Measurements from ENCODE around the gene GABRR1.
A peak's percentile ranks its signal among the peaks of the same experiment; 100 is the strongest.

Gene GABRR1

GRCh38 chr6:89145091-89145955 is 71.8 kb downstream of the GABRR1 start:
- Histone ChIP-seq H3K27me3 (ENCODE audit: control insufficient read depth, low read length) (no peaks in the 10 kb centered on the region), H3K27ac (ENCODE audit: low read depth, low read length) (peak overlapping the region; percentile 74), H3K36me3 (ENCODE audit: control insufficient read depth, low read length) (peaks cover 29% of the 10 kb centered on the region), H3K4me2 (ENCODE audit: low read length) (peak overlapping the region; percentile 70), H3K9me3 (ENCODE audit: control insufficient read depth, insufficient read depth, low read length) (no peaks in the 10 kb centered on the region), H4K20me1 (ENCODE audit: control insufficient read depth, insufficient read depth, low read depth, low read length) (no peaks in the 10 kb centered on the region; the same call in 1 of the 2 replicates), H3K9me2 (replicated peaks; ENCODE audit: control insufficient read depth, low read length) (no peaks in the 10 kb centered on the region), H3F3A (ENCODE audit: control insufficient read depth, insufficient read depth) (peaks cover 8% of the 10 kb centered on the region), H3K4me3 (ENCODE audit: low read length) (peak overlapping the region; percentile 96), H3K4me1 (ENCODE audit: control insufficient read depth, low read length) (peaks cover 47% of the 10 kb centered on the region), H3K79me2 (ENCODE audit: control insufficient read depth, low read length) (peaks cover 59% of the 10 kb centered on the region)
- no peak for TF ChIP-seq EZH2phosphoT487 (IDR thresholded peaks at IDR 0.05; ENCODE audit: borderline replicate concordance, low read length)
- TF ChIP-seq, protein P1, sequence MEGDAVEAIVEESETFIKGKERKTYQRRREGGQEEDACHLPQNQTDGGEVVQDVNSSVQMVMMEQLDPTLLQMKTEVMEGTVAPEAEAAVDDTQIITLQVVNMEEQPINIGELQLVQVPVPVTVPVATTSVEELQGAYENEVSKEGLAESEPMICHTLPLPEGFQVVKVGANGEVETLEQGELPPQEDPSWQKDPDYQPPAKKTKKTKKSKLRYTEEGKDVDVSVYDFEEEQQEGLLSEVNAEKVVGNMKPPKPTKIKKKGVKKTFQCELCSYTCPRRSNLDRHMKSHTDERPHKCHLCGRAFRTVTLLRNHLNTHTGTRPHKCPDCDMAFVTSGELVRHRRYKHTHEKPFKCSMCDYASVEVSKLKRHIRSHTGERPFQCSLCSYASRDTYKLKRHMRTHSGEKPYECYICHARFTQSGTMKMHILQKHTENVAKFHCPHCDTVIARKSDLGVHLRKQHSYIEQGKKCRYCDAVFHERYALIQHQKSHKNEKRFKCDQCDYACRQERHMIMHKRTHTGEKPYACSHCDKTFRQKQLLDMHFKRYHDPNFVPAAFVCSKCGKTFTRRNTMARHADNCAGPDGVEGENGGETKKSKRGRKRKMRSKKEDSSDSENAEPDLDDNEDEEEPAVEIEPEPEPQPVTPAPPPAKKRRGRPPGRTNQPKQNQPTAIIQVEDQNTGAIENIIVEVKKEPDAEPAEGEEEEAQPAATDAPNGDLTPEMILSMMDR (IDR thresholded peaks at IDR 0.05; ENCODE audit: low read depth, low read length, poor library complexity, severe bottlenecking) = no peak

DNA sequence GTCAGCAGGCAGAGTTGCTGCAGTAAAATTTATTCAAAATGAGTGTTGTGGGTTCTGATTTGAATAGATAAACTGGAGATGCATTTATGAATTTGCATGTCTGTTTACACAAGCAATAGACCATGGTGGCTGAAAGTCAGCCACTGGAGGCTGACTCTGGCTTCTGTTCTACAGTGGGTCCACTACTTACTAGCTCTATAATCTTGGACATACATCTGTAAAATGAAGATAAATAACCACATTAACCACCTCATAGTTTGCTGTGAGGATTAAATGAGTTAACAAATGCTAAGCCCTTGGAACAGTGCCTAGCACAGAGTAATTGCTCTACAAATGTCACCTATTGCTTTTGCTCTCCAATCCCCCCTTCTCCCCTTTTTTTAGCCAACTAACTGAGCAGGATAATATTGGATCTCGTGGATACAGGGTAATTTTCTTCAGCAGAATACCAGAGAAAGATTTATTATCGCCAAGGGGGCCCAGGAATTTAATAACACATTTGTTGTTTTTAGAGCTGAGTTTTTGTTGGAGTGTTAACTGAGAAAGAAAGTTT is 72.7 kb downstream of the GABRR1 start:
- H3K4me3 ChIP-seq (ENCODE audit: low read length) = peak overlapping the region; percentile 96
- peaks cover 42% of the 10 kb centered on the region for H3K4me1 ChIP-seq (ENCODE audit: control insufficient read depth, low read length)
- no peaks in the 10 kb centered on the region for H3K27me3 ChIP-seq (ENCODE audit: control insufficient read depth, low read length)
- no peaks in the 10 kb centered on the region; the same call in 1 of the 2 replicates for H4K20me1 ChIP-seq (ENCODE audit: control insufficient read depth, insufficient read depth, low read depth, low read length)
- peak overlapping the region; percentile 74 for H3K27ac ChIP-seq (ENCODE audit: low read depth, low read length)
- peak overlapping the region; percentile 70 for H3K4me2 ChIP-seq (ENCODE audit: low read length)
- TF ChIP-seq, protein P1 (IDR thresholded peaks at IDR 0.05; ENCODE audit: low read depth, low read length, poor library complexity, severe bottlenecking) = no peak
- H3K9me2 ChIP-seq (replicated peaks; ENCODE audit: control insufficient read depth, low read length) = no peaks in the 10 kb centered on the region
- peaks cover 50% of the 10 kb centered on the region for H3K79me2 ChIP-seq (ENCODE audit: control insufficient read depth, low read length)
- H3F3A ChIP-seq (ENCODE audit: control insufficient read depth, insufficient read depth) = peaks cover 8% of the 10 kb centered on the region
- H3K9me3 ChIP-seq (ENCODE audit: control insufficient read depth, insufficient read depth, low read length) = no peaks in the 10 kb centered on the region
- peaks cover 20% of the 10 kb centered on the region for H3K36me3 ChIP-seq (ENCODE audit: control insufficient read depth, low read length)

DNA sequence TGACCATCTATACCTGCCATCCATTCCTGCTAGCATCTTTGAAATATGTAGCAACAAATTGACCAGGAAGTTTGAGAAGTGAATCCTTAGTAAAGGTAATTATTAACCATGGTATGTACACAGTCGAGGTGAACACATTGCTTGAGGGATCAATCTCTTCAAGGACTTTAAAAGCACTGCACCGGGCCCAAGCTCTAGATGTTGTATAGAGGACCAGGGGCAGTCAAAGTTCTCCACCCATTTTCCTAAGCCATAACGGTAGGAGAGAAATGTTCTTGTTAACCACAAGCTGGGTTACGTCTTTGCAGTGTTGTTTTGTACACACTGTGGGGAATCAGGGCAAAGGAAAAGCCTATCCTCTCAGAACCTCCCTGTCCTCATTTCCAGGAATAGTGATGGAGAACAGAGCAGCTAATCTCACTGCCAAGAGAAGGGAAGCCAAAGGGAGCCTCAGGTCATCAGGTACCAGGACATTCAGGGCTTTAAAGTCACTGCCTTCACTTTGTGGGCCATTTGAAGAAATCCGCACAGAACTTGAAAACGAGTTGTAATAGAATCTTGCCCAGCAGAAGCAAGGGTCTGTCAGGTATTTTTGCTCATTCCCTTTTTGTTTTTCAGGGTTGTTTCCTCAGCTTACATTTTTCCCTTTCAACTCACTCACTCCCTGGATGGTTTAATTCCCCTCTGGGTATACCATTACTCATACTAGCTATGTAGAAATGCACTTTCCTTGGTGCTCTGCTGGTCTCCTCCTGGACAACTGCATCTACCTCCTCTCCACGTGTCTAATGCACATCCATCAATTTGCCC is 76.6 kb downstream of the GABRR1 start:
- Histone ChIP-seq H3K79me2 (ENCODE audit: control insufficient read depth, low read length) (peaks cover 12% of the 10 kb centered on the region), H3K4me2 (ENCODE audit: low read length) (no peak overlapping the region), H3K27ac (ENCODE audit: low read depth, low read length) (no peak overlapping the region), H3K4me1 (ENCODE audit: control insufficient read depth, low read length) (peaks cover 25% of the 10 kb centered on the region), H4K20me1 (ENCODE audit: control insufficient read depth, insufficient read depth, low read depth, low read length) (no peaks in the 10 kb centered on the region), H3F3A (ENCODE audit: control insufficient read depth, insufficient read depth) (peaks cover 6% of the 10 kb centered on the region), H3K36me3 (ENCODE audit: control insufficient read depth, low read length) (no peaks in the 10 kb centered on the region), H3K27me3 (ENCODE audit: control insufficient read depth, low read length) (no peaks in the 10 kb centered on the region), H3K9me3 (ENCODE audit: control insufficient read depth, insufficient read depth, low read length) (no peaks in the 10 kb centered on the region), H3K9me2 (replicated peaks; ENCODE audit: control insufficient read depth, low read length) (no peaks in the 10 kb centered on the region), H3K4me3 (ENCODE audit: low read length) (no peak overlapping the region)
- TF ChIP-seq, protein P1 (IDR thresholded peaks at IDR 0.05; ENCODE audit: low read depth, low read length, poor library complexity, severe bottlenecking) = no peak
- no peak for TF ChIP-seq EZH2phosphoT487 (IDR thresholded peaks at IDR 0.05; ENCODE audit: borderline replicate concordance, low read length)
